Stimulated activated naive CD8-positive, alpha-beta T cell treated with anti-CD3 and anti-CD28 coated beads, Interleukin-15, Interleukin-2, amounts not matched to agents 100 ng/mL and 50 ng/mL, for 24 hours (primary cell): ENCODE measurements around the gene SERPINA5.

Experiments
- H3K27ac Mint-ChIP-seq: one replicate; pipeline ENCODE4 v1.8.0; 2021; ENCODE audit warnings: mild to moderate bottlenecking, mixed read lengths
- H3K27me3 Mint-ChIP-seq: one replicate; pipeline ENCODE4 v1.8.0; 2021; ENCODE audit warnings: mixed read lengths
- H3K36me3 Mint-ChIP-seq: one replicate; pipeline ENCODE4 v1.8.0; 2021; ENCODE audit warnings: low read depth, mixed read lengths
- H3K4me1 Mint-ChIP-seq: one replicate; pipeline ENCODE4 v1.8.0; 2021; ENCODE audit warnings: low read depth, mixed read lengths
- H3K4me3 Mint-ChIP-seq: one replicate; pipeline ENCODE4 v1.8.0; 2021; ENCODE audit warnings: mild to moderate bottlenecking, mixed read lengths
- H3K9me3 Mint-ChIP-seq: one replicate; pipeline ENCODE4 v1.8.0; 2021; ENCODE audit warnings: mixed read lengths

Gene SERPINA5

DNA sequence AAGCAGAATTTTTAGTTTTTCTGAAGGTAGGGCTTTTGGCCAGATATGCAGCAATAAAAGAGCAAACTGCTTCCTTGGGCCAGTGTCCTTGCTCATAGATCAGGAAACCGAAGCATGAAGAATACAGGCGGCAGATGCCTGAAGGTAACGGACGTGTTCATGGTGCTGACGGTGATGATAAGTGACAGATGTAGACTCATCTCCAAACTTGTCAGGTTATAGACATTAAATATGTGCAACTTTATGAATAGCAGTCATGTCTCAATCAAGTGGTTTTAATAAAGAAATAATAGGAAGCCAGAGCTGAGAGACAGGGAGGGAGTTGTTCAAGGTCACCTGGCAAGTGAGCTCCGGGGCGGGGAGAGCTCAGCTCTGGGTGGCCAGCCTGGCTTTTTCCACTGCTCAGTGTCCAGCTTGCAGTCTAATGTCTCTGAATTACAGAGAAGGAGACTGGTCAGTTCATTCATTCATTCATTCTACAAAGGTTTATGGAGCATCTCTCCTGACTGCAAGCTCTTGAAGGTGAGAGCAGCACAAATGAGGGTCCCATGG is 1.0 kb downstream of the SERPINA5 start:
- H3K36me3 Mint-ChIP-seq, result no peaks in the 10 kb centered on the region
- peaks cover 8% of the 10 kb centered on the region for H3K27me3 Mint-ChIP-seq
- H3K4me3 Mint-ChIP-seq, result no peak overlapping the region
- H3K4me1 Mint-ChIP-seq, result no peaks in the 10 kb centered on the region
- H3K9me3 Mint-ChIP-seq, result no peaks in the 10 kb centered on the region
- H3K27ac Mint-ChIP-seq, result no peak overlapping the region

DNA sequence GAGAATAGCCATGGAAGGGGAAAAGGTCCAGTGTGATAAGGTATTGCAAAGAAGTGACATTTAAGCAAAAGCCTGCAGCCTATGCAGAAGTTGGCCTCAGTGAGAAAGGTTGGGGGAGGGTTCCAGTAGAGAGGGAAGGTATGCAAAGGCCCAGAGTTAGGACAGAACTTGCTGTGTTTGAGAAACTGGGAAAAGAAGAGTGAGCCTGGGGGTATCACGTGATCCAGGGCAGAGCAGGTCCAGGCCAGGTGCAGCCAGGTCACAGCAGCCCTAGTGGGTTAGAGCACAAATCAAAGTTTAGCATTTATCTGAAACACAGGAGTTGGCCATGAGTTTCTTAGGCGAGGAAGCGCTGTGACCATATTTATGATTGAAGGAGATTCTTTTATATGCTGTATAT is 1.6 kb downstream of the SERPINA5 start:
- H3K27ac Mint-ChIP-seq, result no peak overlapping the region
- H3K4me3 Mint-ChIP-seq, result no peak overlapping the region
- no peaks in the 10 kb centered on the region for H3K9me3 Mint-ChIP-seq
- H3K27me3 Mint-ChIP-seq, result peaks cover 8% of the 10 kb centered on the region
- no peaks in the 10 kb centered on the region for H3K36me3 Mint-ChIP-seq
- no peaks in the 10 kb centered on the region for H3K4me1 Mint-ChIP-seq

DNA sequence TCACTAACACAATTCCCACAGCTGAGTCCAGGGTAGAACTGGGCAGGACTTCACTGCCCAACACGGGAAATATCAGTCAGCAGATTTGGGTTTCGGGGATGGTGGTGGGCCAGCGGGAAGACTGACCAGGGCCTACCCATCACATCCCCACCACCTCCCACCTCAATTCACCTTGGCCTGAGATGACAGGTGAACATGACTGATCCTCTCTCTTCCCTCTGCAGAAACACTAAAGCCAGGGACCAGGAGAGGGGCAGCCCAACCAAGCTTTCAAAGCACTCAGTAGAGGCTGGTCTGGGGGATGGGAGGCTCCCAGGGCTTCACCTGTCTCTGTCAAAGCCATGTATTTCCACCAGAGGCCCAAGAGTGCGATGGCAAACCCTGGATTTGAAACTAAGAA is 2.3 kb downstream of the SERPINA5 start:
- Mint-ChIP-seq H3K27ac (no peak overlapping the region), H3K36me3 (no peaks in the 10 kb centered on the region)

DNA sequence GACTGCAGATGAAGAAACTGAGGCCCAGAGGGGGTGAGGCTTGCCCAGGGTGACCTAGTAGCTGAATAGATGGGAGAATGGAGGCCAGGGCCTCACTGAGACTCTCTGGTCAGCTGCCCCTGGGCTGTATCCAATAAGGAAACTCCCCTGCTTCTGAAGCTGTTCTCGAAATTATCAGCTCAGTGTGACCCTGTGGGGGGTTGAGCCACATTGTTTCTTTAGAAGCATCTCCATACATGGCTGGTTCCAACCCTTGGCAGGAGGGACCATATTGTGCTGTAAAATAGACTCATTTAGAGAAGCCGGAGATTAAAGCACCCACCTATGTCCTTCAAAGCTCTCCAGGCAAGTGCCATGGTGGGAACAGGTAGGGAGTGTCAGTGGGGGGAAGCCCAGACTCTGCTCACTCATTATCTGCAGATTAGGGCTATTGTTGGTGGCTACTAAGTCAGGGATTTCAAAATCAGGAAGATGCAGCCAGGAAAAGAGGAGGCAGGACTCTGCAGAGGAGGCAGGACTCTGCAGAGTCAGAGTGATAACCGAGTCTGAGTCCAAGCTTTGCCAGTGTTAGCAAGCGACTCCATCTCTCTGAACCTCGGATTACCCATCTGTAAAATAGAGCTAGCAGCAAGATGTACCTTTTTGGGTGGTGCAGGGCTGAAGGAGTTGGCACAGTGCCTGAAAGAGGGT is 3.5 kb downstream of the SERPINA5 start:
- H3K4me3 Mint-ChIP-seq, result no peak overlapping the region
- no peaks in the 10 kb centered on the region for H3K9me3 Mint-ChIP-seq
- no peaks in the 10 kb centered on the region for H3K4me1 Mint-ChIP-seq
- no peaks in the 10 kb centered on the region for H3K36me3 Mint-ChIP-seq
- H3K27ac Mint-ChIP-seq, result no peak overlapping the region
- peaks cover 5% of the 10 kb centered on the region for H3K27me3 Mint-ChIP-seq

More for the DNA sequence above, 2.3 kb downstream of the SERPINA5 start:
- Mint-ChIP-seq H3K4me1 (no peaks in the 10 kb centered on the region), H3K9me3 (no peaks in the 10 kb centered on the region), H3K4me3 (no peak overlapping the region), H3K27me3 (peaks cover 8% of the 10 kb centered on the region)

DNA sequence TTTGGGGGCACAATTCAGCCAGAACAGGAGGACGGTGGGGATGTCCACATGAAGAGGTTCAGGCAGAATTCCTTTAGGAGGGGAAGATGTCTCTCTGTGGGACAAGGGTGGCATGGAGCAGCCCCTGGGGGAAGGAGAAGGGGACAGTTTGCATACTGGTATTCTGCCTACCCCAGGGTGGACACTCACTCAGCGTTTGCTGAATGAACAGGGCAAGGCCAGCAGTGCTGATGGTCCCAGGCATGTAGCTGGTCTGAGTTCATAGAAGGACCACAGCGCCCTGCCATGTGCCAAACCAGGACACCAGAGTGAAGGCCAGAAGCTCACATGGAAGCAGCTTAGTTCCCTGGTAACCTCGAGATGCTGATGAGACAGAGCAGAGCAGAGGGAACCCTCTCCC is 5.4 kb downstream of the SERPINA5 start:
- H3K4me3 Mint-ChIP-seq, result no peak overlapping the region
- no peak overlapping the region for H3K27ac Mint-ChIP-seq
- H3K36me3 Mint-ChIP-seq, result no peaks in the 10 kb centered on the region
- H3K27me3 Mint-ChIP-seq, result no peaks in the 10 kb centered on the region
- H3K4me1 Mint-ChIP-seq, result no peaks in the 10 kb centered on the region
- no peaks in the 10 kb centered on the region for H3K9me3 Mint-ChIP-seq

DNA sequence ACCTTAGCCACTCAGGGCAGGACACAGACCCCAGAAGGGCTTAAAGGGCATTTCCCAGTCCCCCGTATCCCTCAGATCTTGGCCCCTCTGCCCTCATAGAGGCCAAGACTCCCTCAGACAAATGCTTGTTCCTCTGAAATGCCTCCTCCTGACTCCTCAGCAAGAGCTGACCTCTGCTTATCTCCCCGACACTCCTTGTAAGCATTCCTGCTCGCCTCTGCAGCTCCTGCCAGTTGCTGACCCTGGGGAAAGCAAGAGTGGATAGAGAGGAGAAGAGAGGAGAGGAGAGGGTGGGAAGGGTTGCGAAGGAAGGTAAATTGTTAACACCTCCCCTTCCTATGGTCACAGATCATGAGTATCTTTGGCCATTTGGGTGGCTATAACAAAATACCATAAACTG is 7.1 kb downstream of the SERPINA5 start:
- no peaks in the 10 kb centered on the region for H3K4me1 Mint-ChIP-seq
- no peak overlapping the region for H3K4me3 Mint-ChIP-seq
- H3K27me3 Mint-ChIP-seq, result no peaks in the 10 kb centered on the region
- H3K9me3 Mint-ChIP-seq, result no peaks in the 10 kb centered on the region
- H3K27ac Mint-ChIP-seq, result no peak overlapping the region
- H3K36me3 Mint-ChIP-seq, result no peaks in the 10 kb centered on the region

DNA sequence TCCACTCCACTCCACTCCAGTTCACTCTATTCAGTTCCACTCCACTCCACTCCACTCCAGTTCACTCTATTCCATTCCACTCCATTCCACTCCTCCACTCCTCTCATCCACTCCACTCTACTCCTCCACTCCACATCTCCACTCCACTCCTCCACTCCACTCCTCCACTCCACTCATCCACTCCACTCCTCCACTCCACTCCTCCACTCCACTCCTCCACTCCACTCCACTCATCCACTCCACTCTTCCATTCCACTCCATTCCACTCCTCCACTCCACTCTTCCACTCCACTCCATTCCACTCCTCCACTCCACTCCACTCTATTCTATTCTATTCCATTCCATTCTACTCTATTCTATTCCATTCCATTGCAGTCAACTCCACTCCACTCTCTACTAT is 9.8 kb downstream of the SERPINA5 start:
- H3K4me3 Mint-ChIP-seq, result no peak overlapping the region
- H3K4me1 Mint-ChIP-seq, result no peaks in the 10 kb centered on the region
- H3K36me3 Mint-ChIP-seq, result no peaks in the 10 kb centered on the region
- no peaks in the 10 kb centered on the region for H3K27me3 Mint-ChIP-seq
- no peak overlapping the region for H3K27ac Mint-ChIP-seq
- H3K9me3 Mint-ChIP-seq, result no peaks in the 10 kb centered on the region

DNA sequence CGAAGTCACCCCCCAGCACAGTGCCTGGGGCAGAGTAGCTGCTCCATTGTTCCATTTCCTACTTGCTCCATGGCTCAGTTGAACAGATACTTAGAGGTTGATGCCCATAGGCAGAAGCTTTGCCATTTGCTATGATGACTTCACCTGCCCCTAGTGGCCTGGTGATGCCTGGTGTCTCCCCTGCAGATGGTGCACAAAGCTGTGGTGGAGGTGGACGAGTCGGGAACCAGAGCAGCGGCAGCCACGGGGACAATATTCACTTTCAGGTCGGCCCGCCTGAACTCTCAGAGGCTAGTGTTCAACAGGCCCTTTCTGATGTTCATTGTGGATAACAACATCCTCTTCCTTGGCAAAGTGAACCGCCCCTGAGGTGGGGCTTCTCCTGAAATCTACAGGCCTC is 10.6 kb downstream of the SERPINA5 start:
- no peaks in the 10 kb centered on the region for H3K36me3 Mint-ChIP-seq
- no peak overlapping the region for H3K27ac Mint-ChIP-seq
- H3K9me3 Mint-ChIP-seq, result no peaks in the 10 kb centered on the region
- H3K4me3 Mint-ChIP-seq, result no peak overlapping the region
- no peaks in the 10 kb centered on the region for H3K4me1 Mint-ChIP-seq
- no peaks in the 10 kb centered on the region for H3K27me3 Mint-ChIP-seq

DNA sequence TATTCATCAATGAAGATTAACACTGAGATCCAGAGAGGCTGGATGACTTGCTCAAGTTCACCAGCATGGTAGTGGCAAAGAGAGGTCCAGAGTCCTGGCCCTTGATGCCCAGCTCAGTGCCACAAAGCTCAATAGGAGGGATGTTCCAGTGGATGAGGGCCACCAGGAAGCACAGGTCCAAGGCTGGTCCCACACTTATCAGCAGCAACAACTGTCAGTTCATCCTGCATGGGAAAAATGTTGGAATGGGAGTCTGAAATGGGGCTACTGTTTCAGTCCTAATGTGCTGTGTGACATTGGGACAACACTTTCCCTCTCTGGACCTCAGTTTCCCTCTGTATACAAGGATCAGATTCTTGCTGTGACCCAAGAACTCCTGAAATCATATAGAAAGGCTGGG is 11.2 kb downstream of the SERPINA5 start:
- Mint-ChIP-seq H3K27me3 (no peaks in the 10 kb centered on the region), H3K9me3 (no peaks in the 10 kb centered on the region), H3K4me1 (no peaks in the 10 kb centered on the region), H3K27ac (no peak overlapping the region), H3K4me3 (no peak overlapping the region), H3K36me3 (no peaks in the 10 kb centered on the region)

DNA sequence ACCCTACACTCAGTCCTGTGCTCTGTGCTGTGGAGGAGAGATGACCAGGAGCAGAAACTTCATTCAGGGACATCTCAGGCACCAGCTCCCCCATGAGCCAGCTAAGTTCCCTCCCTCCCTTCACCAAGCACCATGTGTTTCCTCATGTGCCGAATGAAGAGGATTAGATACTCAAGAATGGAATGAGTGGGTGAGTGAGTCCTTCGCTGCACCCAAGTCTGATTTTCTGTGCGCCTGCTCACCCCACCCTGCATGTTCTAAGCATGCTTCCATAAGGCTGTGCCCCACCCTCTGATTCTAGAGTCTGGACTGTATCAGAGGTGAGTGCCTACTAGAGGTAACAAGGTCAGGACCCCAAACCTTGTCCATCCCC is 12.1 kb downstream of the SERPINA5 start:
- Mint-ChIP-seq H3K27ac (no peak overlapping the region), H3K36me3 (no peaks in the 10 kb centered on the region), H3K4me3 (no peak overlapping the region), H3K27me3 (no peaks in the 10 kb centered on the region), H3K4me1 (no peaks in the 10 kb centered on the region), H3K9me3 (no peaks in the 10 kb centered on the region)

DNA sequence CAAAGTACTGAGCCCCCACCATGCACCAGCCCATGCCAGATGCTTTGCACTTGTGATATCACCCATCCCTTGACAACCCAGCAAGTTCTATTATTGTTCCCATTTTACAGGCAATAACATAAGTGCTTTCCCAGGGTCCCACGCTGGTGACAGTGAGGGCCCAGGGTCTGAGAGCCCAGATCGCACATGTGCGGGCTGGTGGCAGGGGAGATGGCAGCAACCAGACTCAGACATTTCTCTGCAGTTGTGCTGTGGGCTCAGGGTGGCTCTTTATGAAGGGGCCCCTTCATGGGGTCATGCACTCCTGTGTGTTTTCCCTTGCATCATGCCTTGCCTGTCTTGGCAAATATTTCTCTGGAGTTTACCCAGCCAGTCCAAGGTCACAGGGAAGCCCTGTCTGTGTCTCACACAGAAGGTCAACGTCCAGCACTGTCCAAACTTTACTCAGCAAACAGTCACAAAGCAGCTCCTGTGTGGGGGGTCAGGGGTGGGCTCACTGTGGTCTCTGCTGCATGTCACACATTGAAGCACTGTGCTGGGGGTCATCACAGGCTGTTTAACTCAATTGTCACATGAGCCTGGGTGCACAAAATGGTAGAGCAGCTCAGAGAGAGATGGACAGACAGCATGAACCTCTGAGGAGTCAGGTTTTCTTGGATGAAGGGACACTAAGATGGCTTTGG is 12.7 kb downstream of the SERPINA5 start:
- H3K4me1 Mint-ChIP-seq, result no peaks in the 10 kb centered on the region
- H3K27me3 Mint-ChIP-seq, result no peaks in the 10 kb centered on the region
- no peak overlapping the region for H3K4me3 Mint-ChIP-seq
- H3K9me3 Mint-ChIP-seq, result no peaks in the 10 kb centered on the region
- no peak overlapping the region for H3K27ac Mint-ChIP-seq
- H3K36me3 Mint-ChIP-seq, result no peaks in the 10 kb centered on the region

DNA sequence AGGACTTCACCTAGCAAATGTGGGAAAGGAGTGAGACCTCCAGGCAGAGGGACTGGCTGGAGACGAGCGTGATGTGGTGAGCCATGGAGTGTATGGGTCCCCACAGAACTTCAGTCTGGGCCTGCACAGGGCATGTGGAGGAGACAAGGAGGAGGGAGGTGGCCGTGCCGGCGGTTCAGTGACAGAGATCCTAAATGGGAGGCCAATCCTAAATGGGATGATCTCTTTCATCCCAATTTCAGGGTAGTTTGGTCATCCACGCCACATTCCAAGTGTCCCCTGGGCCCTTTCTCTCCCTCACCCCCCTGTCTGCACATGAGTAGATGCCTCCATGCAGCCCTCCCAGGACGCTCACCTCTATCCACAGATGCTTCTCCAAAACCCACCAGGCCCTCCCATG is 13.2 kb downstream of the SERPINA5 start:
- H3K9me3 Mint-ChIP-seq, result no peaks in the 10 kb centered on the region
- no peaks in the 10 kb centered on the region for H3K4me1 Mint-ChIP-seq
- H3K36me3 Mint-ChIP-seq, result no peaks in the 10 kb centered on the region
- H3K27me3 Mint-ChIP-seq, result no peaks in the 10 kb centered on the region
- no peak overlapping the region for H3K27ac Mint-ChIP-seq
- no peak overlapping the region for H3K4me3 Mint-ChIP-seq

DNA sequence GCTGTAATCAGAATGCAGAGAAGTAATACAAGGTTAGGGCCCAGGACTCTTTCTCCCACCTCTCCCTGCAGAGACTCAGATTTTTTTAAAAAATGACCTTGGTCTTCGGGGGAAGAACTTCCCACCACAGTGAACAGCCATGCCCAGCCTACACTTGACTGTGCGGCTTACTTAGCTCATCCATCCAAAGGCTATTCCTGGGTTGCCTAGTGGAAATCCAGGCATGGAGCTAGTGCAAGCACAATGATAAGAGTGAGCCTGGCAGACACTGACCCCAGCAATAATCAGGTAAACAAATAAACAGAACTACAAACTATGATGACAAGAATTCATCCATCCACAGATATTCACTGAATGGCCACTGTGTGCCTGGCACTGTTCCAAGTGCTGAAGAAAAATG is 14.7 kb downstream of the SERPINA5 start:
- Mint-ChIP-seq H3K36me3 (no peaks in the 10 kb centered on the region), H3K4me3 (no peak overlapping the region), H3K4me1 (no peaks in the 10 kb centered on the region), H3K27me3 (no peaks in the 10 kb centered on the region), H3K27ac (no peak overlapping the region), H3K9me3 (no peaks in the 10 kb centered on the region)

DNA sequence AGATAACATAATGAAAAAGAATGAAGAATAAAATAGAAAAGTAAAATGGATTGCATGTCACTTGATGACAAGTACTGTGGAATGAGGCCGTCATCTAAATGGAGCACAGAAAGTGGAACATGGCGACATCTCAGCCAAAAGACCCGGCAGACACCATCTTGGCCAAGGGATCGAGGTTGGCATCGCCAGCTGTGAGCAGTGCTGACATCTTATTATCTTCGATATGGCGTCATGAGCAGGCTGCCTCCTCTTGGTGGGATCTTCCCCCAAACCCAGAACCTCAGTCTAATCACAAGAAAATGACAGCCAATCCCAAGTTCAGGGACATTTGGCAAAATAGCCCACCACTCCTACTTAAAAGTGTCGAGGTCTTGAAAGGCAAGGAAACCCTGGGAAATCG is 15.1 kb downstream of the SERPINA5 start:
- no peaks in the 10 kb centered on the region for H3K36me3 Mint-ChIP-seq
- H3K4me1 Mint-ChIP-seq, result no peaks in the 10 kb centered on the region

DNA sequence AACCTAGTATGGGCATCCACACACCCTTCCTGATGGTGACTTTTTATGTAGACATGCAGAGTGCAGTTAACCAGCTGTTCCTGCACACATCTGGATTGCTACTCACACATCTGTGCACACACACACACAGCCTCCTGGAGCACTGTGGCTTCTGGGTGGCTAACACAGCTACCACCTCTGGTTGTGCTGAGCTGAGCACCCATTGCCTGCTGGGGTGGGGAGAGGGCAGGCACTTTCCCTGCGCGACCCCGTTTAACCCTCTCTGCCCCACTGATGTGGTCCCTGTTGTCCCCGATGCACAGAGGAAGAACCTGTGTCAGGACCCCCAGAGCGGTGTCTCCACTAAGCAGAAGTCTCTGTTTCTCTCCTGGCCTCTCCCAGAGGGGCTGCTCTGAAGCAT is 16.6 kb downstream of the SERPINA5 start:
- Mint-ChIP-seq H3K27ac (no peak overlapping the region), H3K9me3 (no peaks in the 10 kb centered on the region), H3K4me1 (no peaks in the 10 kb centered on the region), H3K36me3 (no peaks in the 10 kb centered on the region), H3K4me3 (no peak overlapping the region), H3K27me3 (no peaks in the 10 kb centered on the region)

More for the DNA sequence above, 15.1 kb downstream of the SERPINA5 start:
- H3K27ac Mint-ChIP-seq, result no peak overlapping the region
- no peaks in the 10 kb centered on the region for H3K9me3 Mint-ChIP-seq
- H3K4me3 Mint-ChIP-seq, result no peak overlapping the region
- no peaks in the 10 kb centered on the region for H3K27me3 Mint-ChIP-seq

DNA sequence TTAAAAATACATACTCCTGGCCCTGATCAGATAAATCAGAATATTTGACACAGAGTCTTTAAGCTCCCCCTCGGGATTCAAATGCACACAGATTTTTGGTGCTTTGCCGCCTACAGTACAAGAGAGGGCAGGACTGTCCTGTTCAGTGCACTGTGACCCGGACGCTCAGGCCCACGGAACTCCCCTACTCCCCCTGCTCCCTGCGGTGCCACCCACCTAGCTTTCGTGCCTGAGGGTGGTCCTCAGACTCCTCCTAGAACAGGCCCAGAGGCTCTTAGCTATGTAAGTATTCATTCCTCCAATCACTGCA is 17.2 kb downstream of the SERPINA5 start:
- no peaks in the 10 kb centered on the region for H3K36me3 Mint-ChIP-seq
- H3K4me1 Mint-ChIP-seq, result no peaks in the 10 kb centered on the region
- no peak overlapping the region for H3K27ac Mint-ChIP-seq
- H3K9me3 Mint-ChIP-seq, result no peaks in the 10 kb centered on the region
- no peaks in the 10 kb centered on the region for H3K27me3 Mint-ChIP-seq
- H3K4me3 Mint-ChIP-seq, result no peak overlapping the region
